Measurements from ENCODE around the gene IRF2BP2.

- TF ChIP-seq PTBP1 (IDR thresholded peaks at IDR 0.05; ENCODE audit: low read depth, low read length, poor library complexity, severe bottlenecking), result no peak
- no peak for TF ChIP-seq HNRNPK (IDR thresholded peaks at IDR 0.05; ENCODE audit: low read depth, low read length, poor library complexity, severe bottlenecking)
- TF ChIP-seq TCF7L2 (IDR thresholded peaks at IDR 0.05; ENCODE audit: low read depth, low read length), result no peak
- no peak for TF ChIP-seq ZNF713 (CRISPR knock-in tag; IDR thresholded peaks at IDR 0.05)
- TF ChIP-seq ZNF280B (CRISPR knock-in tag; IDR thresholded peaks at IDR 0.05; ENCODE audit: borderline replicate concordance), result no peak
These were observed 3.3 kb upstream of the IRF2BP2 start for GRCh38 chr1:234613128-234613875.

Data from HepG2 (cell line).